Measurements from ENCODE around the gene CACNA1D. TPM values are rescaled to one million over a fixed set of nuclear protein-coding genes. Genes with fewer than 3 reads are reported as not detected.

Gene CACNA1D
- total RNA-seq, 1 donor from 2014 or later, result 5.7 TPM

- Histone ChIP-seq H3K36me3 (ENCODE audit: control insufficient read depth in 3 of 3, insufficient read depth in 3 of 3, low read length in 3 of 3) (no peaks in the 10 kb centered on the region), H3K9ac (ENCODE audit: low read depth in 1 of 3, low read length in 3 of 3) (no peak overlapping the region), H3K4me1 (ENCODE audit: control insufficient read depth in 3 of 3, insufficient read depth in 3 of 3, low read length in 3 of 3) (peaks cover 0 to 11% (median 4%) of the 10 kb centered on the region in 3 donors), H3K9me3 (ENCODE audit: control insufficient read depth in 3 of 3, low read length in 3 of 3) (no peaks in the 10 kb centered on the region), H3K4me3 (ENCODE audit: low read length in 3 of 3) (no peak overlapping the region), H3K27me3 (ENCODE audit: control insufficient read depth in 3 of 3, insufficient read depth in 3 of 3, low read length in 3 of 3) (peaks cover 0 to 10% (median 4%) of the 10 kb centered on the region in 3 donors), H3K27ac (ENCODE audit: low read depth, low read length) (no peak overlapping the region)
Measured at GRCh38 chr3:53806182-53807116, 312.0 kb downstream of the CACNA1D start.

- H3K4me3 ChIP-seq (ENCODE audit: low read length in 3 of 3), result no peak overlapping the region
- H3K36me3 ChIP-seq (ENCODE audit: control insufficient read depth in 3 of 3, insufficient read depth in 3 of 3, low read length in 3 of 3), result no peaks in the 10 kb centered on the region
- no peaks in the 10 kb centered on the region for H3K9me3 ChIP-seq (ENCODE audit: control insufficient read depth in 3 of 3, low read length in 3 of 3)
- H3K27me3 ChIP-seq (ENCODE audit: control insufficient read depth in 3 of 3, insufficient read depth in 3 of 3, low read length in 3 of 3), result peaks cover 0 to 9% (median 4%) of the 10 kb centered on the region in 3 donors
- no peak overlapping the region for H3K9ac ChIP-seq (ENCODE audit: low read depth in 1 of 3, low read length in 3 of 3)
- no peak overlapping the region for H3K27ac ChIP-seq (ENCODE audit: low read depth, low read length)
- H3K4me1 ChIP-seq (ENCODE audit: control insufficient read depth in 3 of 3, insufficient read depth in 3 of 3, low read length in 3 of 3), result peaks cover 0 to 11% (median 4%) of the 10 kb centered on the region in 3 donors
Measured at GRCh38 chr3:53807117-53807810, 312.9 kb downstream of the CACNA1D start.

- H3K4me1 ChIP-seq (ENCODE audit: control insufficient read depth in 3 of 3, insufficient read depth in 3 of 3, low read length in 3 of 3), result peaks cover 0 to 16% (median 6%) of the 10 kb centered on the region in 3 donors
- no peaks in the 10 kb centered on the region for H3K36me3 ChIP-seq (ENCODE audit: control insufficient read depth in 3 of 3, insufficient read depth in 3 of 3, low read length in 3 of 3)
- H3K27me3 ChIP-seq (ENCODE audit: control insufficient read depth in 3 of 3, insufficient read depth in 3 of 3, low read length in 3 of 3), result peaks cover 0 to 9% (median 4%) of the 10 kb centered on the region in 3 donors
- H3K27ac ChIP-seq (ENCODE audit: low read depth, low read length), result no peak overlapping the region
- no peak overlapping the region for H3K9ac ChIP-seq (ENCODE audit: low read depth in 1 of 3, low read length in 3 of 3)
- no peak overlapping the region for H3K4me3 ChIP-seq (ENCODE audit: low read length in 3 of 3)
- H3K9me3 ChIP-seq (ENCODE audit: control insufficient read depth in 3 of 3, low read length in 3 of 3), result no peaks in the 10 kb centered on the region
Measured at GRCh38 chr3:53808496-53808895, 314.1 kb downstream of the CACNA1D start.

GRCh38 chr3:53809267-53809666 is 314.9 kb downstream of the CACNA1D start:
- no peak overlapping the region for H3K27ac ChIP-seq (ENCODE audit: low read depth, low read length)
- H3K36me3 ChIP-seq (ENCODE audit: control insufficient read depth in 3 of 3, insufficient read depth in 3 of 3, low read length in 3 of 3), result no peaks in the 10 kb centered on the region
- peaks cover 0 to 16% (median 6%) of the 10 kb centered on the region in 3 donors for H3K4me1 ChIP-seq (ENCODE audit: control insufficient read depth in 3 of 3, insufficient read depth in 3 of 3, low read length in 3 of 3)
- peaks cover 0 to 9% (median 4%) of the 10 kb centered on the region in 3 donors for H3K27me3 ChIP-seq (ENCODE audit: control insufficient read depth in 3 of 3, insufficient read depth in 3 of 3, low read length in 3 of 3)
- H3K9me3 ChIP-seq (ENCODE audit: control insufficient read depth in 3 of 3, low read length in 3 of 3), result no peaks in the 10 kb centered on the region
- no peak overlapping the region for H3K9ac ChIP-seq (ENCODE audit: low read depth in 1 of 3, low read length in 3 of 3)
- H3K4me3 ChIP-seq (ENCODE audit: low read length in 3 of 3), result no peak overlapping the region

- Histone ChIP-seq H3K4me1 (ENCODE audit: control insufficient read depth in 3 of 3, insufficient read depth in 3 of 3, low read length in 3 of 3) (peaks cover 0 to 16% (median 6%) of the 10 kb centered on the region in 3 donors), H3K4me3 (ENCODE audit: low read length in 3 of 3) (no peak overlapping the region), H3K27ac (ENCODE audit: low read depth, low read length) (no peak overlapping the region), H3K27me3 (ENCODE audit: control insufficient read depth in 3 of 3, insufficient read depth in 3 of 3, low read length in 3 of 3) (peaks cover 0 to 9% (median 4%) of the 10 kb centered on the region in 3 donors), H3K9ac (ENCODE audit: low read depth in 1 of 3, low read length in 3 of 3) (no peak overlapping the region), H3K36me3 (ENCODE audit: control insufficient read depth in 3 of 3, insufficient read depth in 3 of 3, low read length in 3 of 3) (no peaks in the 10 kb centered on the region), H3K9me3 (ENCODE audit: control insufficient read depth in 3 of 3, low read length in 3 of 3) (no peaks in the 10 kb centered on the region)
Measured at GRCh38 chr3:53809764-53810400, 315.5 kb downstream of the CACNA1D start.

- H3K27me3 ChIP-seq (ENCODE audit: control insufficient read depth in 3 of 3, insufficient read depth in 3 of 3, low read length in 3 of 3), result peaks cover 0 to 6% (median 4%) of the 10 kb centered on the region in 3 donors
- H3K36me3 ChIP-seq (ENCODE audit: control insufficient read depth in 3 of 3, insufficient read depth in 3 of 3, low read length in 3 of 3), result no peaks in the 10 kb centered on the region
- no peak overlapping the region for H3K9ac ChIP-seq (ENCODE audit: low read depth in 1 of 3, low read length in 3 of 3)
- H3K9me3 ChIP-seq (ENCODE audit: control insufficient read depth in 3 of 3, low read length in 3 of 3), result no peaks in the 10 kb centered on the region
- no peak overlapping the region for H3K4me3 ChIP-seq (ENCODE audit: low read length in 3 of 3)
- no peak overlapping the region for H3K27ac ChIP-seq (ENCODE audit: low read depth, low read length)
- H3K4me1 ChIP-seq (ENCODE audit: control insufficient read depth in 3 of 3, insufficient read depth in 3 of 3, low read length in 3 of 3), result peaks cover 0 to 14% (median 6%) of the 10 kb centered on the region in 3 donors
Measured at GRCh38 chr3:53811143-53811927, 316.9 kb downstream of the CACNA1D start.

- Histone ChIP-seq H3K9ac (ENCODE audit: low read depth in 1 of 3, low read length in 3 of 3) (no peak overlapping the region), H3K36me3 (ENCODE audit: control insufficient read depth in 3 of 3, insufficient read depth in 3 of 3, low read length in 3 of 3) (peaks cover 0 to 3% (median 0%) of the 10 kb centered on the region in 3 donors), H3K27ac (ENCODE audit: low read depth, low read length) (no peak overlapping the region), H3K4me1 (ENCODE audit: control insufficient read depth in 3 of 3, insufficient read depth in 3 of 3, low read length in 3 of 3) (peaks cover 0 to 4% (median 2%) of the 10 kb centered on the region in 3 donors), H3K9me3 (ENCODE audit: control insufficient read depth in 3 of 3, low read length in 3 of 3) (no peaks in the 10 kb centered on the region), H3K4me3 (ENCODE audit: low read length in 3 of 3) (no peak overlapping the region), H3K27me3 (ENCODE audit: control insufficient read depth in 3 of 3, insufficient read depth in 3 of 3, low read length in 3 of 3) (peaks cover 0 to 4% (median 2%) of the 10 kb centered on the region in 3 donors)
Measured at GRCh38 chr3:53812434-53812833, 318.0 kb downstream of the CACNA1D start.

- peak overlapping the region in 1 of 3 donors; percentile 11 for H3K4me3 ChIP-seq (ENCODE audit: low read length in 3 of 3)
- H3K27me3 ChIP-seq (ENCODE audit: control insufficient read depth in 3 of 3, insufficient read depth in 3 of 3, low read length in 3 of 3), result peaks cover 0 to 4% (median 2%) of the 10 kb centered on the region in 3 donors
- H3K9ac ChIP-seq (ENCODE audit: low read depth in 1 of 3, low read length in 3 of 3), result no peak overlapping the region
- no peak overlapping the region for H3K27ac ChIP-seq (ENCODE audit: low read depth, low read length)
- no peaks in the 10 kb centered on the region for H3K9me3 ChIP-seq (ENCODE audit: control insufficient read depth in 3 of 3, low read length in 3 of 3)
- H3K4me1 ChIP-seq (ENCODE audit: control insufficient read depth in 3 of 3, insufficient read depth in 3 of 3, low read length in 3 of 3), result peaks cover 0 to 4% (median 2%) of the 10 kb centered on the region in 3 donors
- peaks cover 0 to 6% (median 3%) of the 10 kb centered on the region in 3 donors for H3K36me3 ChIP-seq (ENCODE audit: control insufficient read depth in 3 of 3, insufficient read depth in 3 of 3, low read length in 3 of 3)
Measured at GRCh38 chr3:53813229-53813628, 318.8 kb downstream of the CACNA1D start.

GRCh38 chr3:53813876-53814275 is 319.5 kb downstream of the CACNA1D start:
- peaks cover 1 to 6% (median 4%) of the 10 kb centered on the region in 3 donors for H3K36me3 ChIP-seq (ENCODE audit: control insufficient read depth in 3 of 3, insufficient read depth in 3 of 3, low read length in 3 of 3)
- H3K4me1 ChIP-seq (ENCODE audit: control insufficient read depth in 3 of 3, insufficient read depth in 3 of 3, low read length in 3 of 3), result peaks cover 0 to 4% (median 2%) of the 10 kb centered on the region in 3 donors
- no peaks in the 10 kb centered on the region for H3K9me3 ChIP-seq (ENCODE audit: control insufficient read depth in 3 of 3, low read length in 3 of 3)
- no peak overlapping the region for H3K4me3 ChIP-seq (ENCODE audit: low read length in 3 of 3)
- no peak overlapping the region for H3K9ac ChIP-seq (ENCODE audit: low read depth in 1 of 3, low read length in 3 of 3)
- peaks cover 0 to 2% (median under 1%) of the 10 kb centered on the region in 3 donors for H3K27me3 ChIP-seq (ENCODE audit: control insufficient read depth in 3 of 3, insufficient read depth in 3 of 3, low read length in 3 of 3)
- H3K27ac ChIP-seq (ENCODE audit: low read depth, low read length), result no peak overlapping the region
